Right lobe of liver (tissue), 6 donors: ENCODE results near the gene CAGE1. TPM values are rescaled to one million over a fixed set of nuclear protein-coding genes. Genes with fewer than 3 reads are reported as not detected.
"Not testable (repeated sequence)": the region's sequence is repeated elsewhere in the genome, so short reads cannot be mapped to it uniquely, and the experiment has no call there.

ENCODE experiments used
- ATAC-seq, 4 donors: fragments of 200-7000 bp; cut with Tn5 transposase; one replicate each; pipeline ENCODE4 v1.9.1; 2020; ENCODE audit warnings: mild to moderate bottlenecking in 4 of 4, moderate library complexity in 4 of 4
- DNase-seq, 3 donors: peaks; one replicate each; pipeline ENCODE4 v3.0.0-alpha.2; 2020
- H3K27ac ChIP-seq, 3 donors: fragments of 200-600 bp; one replicate each; pipeline ENCODE4 v1.8.0; 2022
- H3K27me3 ChIP-seq, 2 donors: fragments of 200-600 bp; one replicate each; pipeline ENCODE4 v1.8.0; 2022
- H3K36me3 ChIP-seq, 4 donors: fragments of 200-600 bp; sonication (generic) in 1 of 4; one replicate each; pipeline versions ENCODE4 v1.5.1 to v1.8.0; 2017 to 2022; ENCODE audit warnings: control low read depth in 1 of 4
- H3K4me1 ChIP-seq, 4 donors: fragments of 200-600 bp; sonication (generic) in 1 of 4; one replicate each; pipeline versions ENCODE4 v1.5.1 to v1.8.0; 2017 to 2022; ENCODE audit warnings: control low read depth in 1 of 4
- H3K4me3 ChIP-seq, 3 donors: fragments of 200-600 bp; one replicate each; pipeline ENCODE4 v1.8.0; 2022
- H3K9me3 ChIP-seq, 4 donors: fragments of 200-600 bp; sonication (generic) in 1 of 4; one replicate each; pipeline versions ENCODE4 v1.5.1 to v1.8.0; 2017 to 2022; ENCODE audit warnings: control low read depth in 1 of 4
- CTCF ChIP-seq, 4 donors: fragments of 200-600 bp in 3 of 4; fragments of 450-650 bp in 1 of 4; IDR thresholded peaks; one replicate each; pipeline versions ENCODE4 v1.5.1 to v1.8.0; 2016 to 2022; ENCODE audit warnings: antibody characterized with exemption in 4 of 4, mild to moderate bottlenecking in 2 of 4
- POLR2A ChIP-seq: fragments of 450-650 bp; IDR thresholded peaks from one replicate; pipeline ENCODE4 v1.6.1; 2017; ENCODE audit warnings: antibody characterized with exemption, mild to moderate bottlenecking
- WGBS: methylation state at CpG from one replicate; pipeline ENCODE4 v1.1.6; 2018; ENCODE audit warnings: low coverage, low lambda C conversion rate; ENCODE audit not compliant: insufficient coverage; ENCODE audit errors: missing lambda C conversion rate; 5-methylcytosine and 5-hydroxymethylcytosine counted together
- intact Hi-C, 2 donors: fragments of 100-400 bp; cut with DNase I; formaldehyde crosslinking; loops; one replicate each; pipeline versions ENCODE4 v1.11.2 to v1.14.1; 2022
- total RNA-seq, 6 experiments: library from RNA; depleted of rRNA in 2 of 6; stranded (reverse); fragments of >200 nt in 2 of 6; fragmentation: NEBNext Ultra II Directional in 3 of 6; extraction: Animal tissue kit (Norgen Biotek cat#: 25700) in 3 of 6; gene quantifications; one replicate each; pipeline versions ENCODE4 v1.1.0 to v1.2.4, GENCODE V29; 2016 to 2023
- donor health status: DM: no; HTN: yes; CAD: no.
- donor health status: DM: no; HTN: no; CAD: no.
- donor health status: DM: no; HTN: no; CAD: no.
- donor health status: DM: no; HTN: yes; CAD: no.
- donor health status: DM: no; HTN: yes; CAD: no.

Gene CAGE1
- total RNA-seq, 6 experiments from 2014 or later = not detected

GRCh38 chr6:7381092-7381491, 8.4 kb downstream of the CAGE1 start:
- TF ChIP-seq CTCF (IDR thresholded peaks at IDR 0.05) = no peak
- no peak for TF ChIP-seq POLR2A
- no peaks in the 10 kb centered on the region for H3K4me1 ChIP-seq
- ATAC-seq (no peak), DNase-seq (no peak)
- WGBS = 0% methylated on average over 1 of the region's 1 CpG
- no peaks in the 10 kb centered on the region for H3K27me3 ChIP-seq
- no peaks in the 10 kb centered on the region for H3K36me3 ChIP-seq
- intact Hi-C loops = no loop called here
- H3K4me3 ChIP-seq = no peak overlapping the region
- no peak overlapping the region for H3K27ac ChIP-seq
- H3K9me3 ChIP-seq = no peaks in the 10 kb centered on the region

- DNase-seq (no peak), ATAC-seq (no peak)
- intact Hi-C loops = no loop called here
- 41% methylated on average over 4 of the region's 4 CpGs for WGBS
- Histone ChIP-seq H3K4me1 (no peaks in the 10 kb centered on the region), H3K9me3 (no peaks in the 10 kb centered on the region), H3K27ac (no peak overlapping the region), H3K27me3 (no peaks in the 10 kb centered on the region), H3K36me3 (no peaks in the 10 kb centered on the region), H3K4me3 (no peak overlapping the region)
- TF ChIP-seq POLR2A = no peak
- no peak for TF ChIP-seq CTCF (IDR thresholded peaks at IDR 0.05)
Measured at GRCh38 chr6:7378740-7379139, 10.8 kb downstream of the CAGE1 start.

- no peak for TF ChIP-seq POLR2A
- TF ChIP-seq CTCF (IDR thresholded peaks at IDR 0.05) = no peak
- Histone ChIP-seq H3K36me3 (no peaks in the 10 kb centered on the region), H3K4me3 (no peak overlapping the region), H3K9me3 (no peaks in the 10 kb centered on the region), H3K27me3 (no peaks in the 10 kb centered on the region), H3K27ac (no peak overlapping the region), H3K4me1 (no peaks in the 10 kb centered on the region)
- 95% methylated on average over 1 of the region's 1 CpG for WGBS
- no peak for DNase-seq
- ATAC-seq = no peak
- intact Hi-C loops = no loop called here
Measured at GRCh38 chr6:7377961-7378360, 11.6 kb downstream of the CAGE1 start.

- Histone ChIP-seq H3K27me3 (no peaks in the 10 kb centered on the region), H3K4me3 (no peak overlapping the region), H3K9me3 (no peaks in the 10 kb centered on the region), H3K4me1 (no peaks in the 10 kb centered on the region), H3K36me3 (no peaks in the 10 kb centered on the region), H3K27ac (no peak overlapping the region)
- 68% methylated on average over 3 of the region's 3 CpGs for WGBS
- intact Hi-C loops = no loop called here
- no peak for DNase-seq
- ATAC-seq = no peak
- TF ChIP-seq CTCF (IDR thresholded peaks at IDR 0.05) (no peak), POLR2A (no peak)
Measured at GRCh38 chr6:7373739-7374138, 15.8 kb downstream of the CAGE1 start.

GRCh38 chr6:7367408-7367807, 22.1 kb downstream of the CAGE1 start:
- Histone ChIP-seq H3K27ac (no peak overlapping the region), H3K9me3 (no peaks in the 10 kb centered on the region), H3K4me3 (no peak overlapping the region), H3K4me1 (no peaks in the 10 kb centered on the region), H3K36me3 (no peaks in the 10 kb centered on the region), H3K27me3 (no peaks in the 10 kb centered on the region)
- ATAC-seq (no peak), DNase-seq (no peak)
- no peak for TF ChIP-seq POLR2A
- TF ChIP-seq CTCF (IDR thresholded peaks at IDR 0.05) = no peak
- intact Hi-C loops = no loop called here
- WGBS = 80% methylated on average over 7 of the region's 7 CpGs

GRCh38 chr6:7351916-7352315, 37.6 kb downstream of the CAGE1 start:
- H3K27me3 ChIP-seq, DNase-seq, H3K36me3 ChIP-seq, intact Hi-C loops, H3K9me3 ChIP-seq, H3K4me1 ChIP-seq, H3K4me3 ChIP-seq, ATAC-seq, H3K27ac ChIP-seq: not testable (repeated sequence)
- 19% methylated on average over 2 of the region's 3 CpGs for WGBS

GRCh38 chr6:7350591-7350990, 39.0 kb downstream of the CAGE1 start:
- H3K27ac ChIP-seq, H3K4me3 ChIP-seq, H3K9me3 ChIP-seq, ATAC-seq, H3K4me1 ChIP-seq, H3K36me3 ChIP-seq, intact Hi-C loops, H3K27me3 ChIP-seq, DNase-seq: not testable (repeated sequence)
- 100% methylated on average over 1 of the region's 1 CpG for WGBS
